Kidney (tissue), 14 donors: ENCODE results near the gene IL9. TPM values are rescaled to one million over a fixed set of nuclear protein-coding genes. Genes with fewer than 3 reads are reported as not detected.

Experiments used
- DNase-seq, 5 donors: peaks; one replicate each; pipeline ENCODE4 v3.0.0-alpha.2; 2013 to 2020
- FAIRE-seq: peaks from 2 replicates; lab custom pipeline; 2012; peaks lifted over from hg19 to GRCh38; lab: Jason Lieb, UNC
- H3K27ac ChIP-seq, 2 donors: one replicate each; pipeline ENCODE4 v1.7.0; 2013; ENCODE audit warnings: low read depth in 2 of 2, low read length in 2 of 2, inconsistent platforms in 1 of 2
- H3K27me3 ChIP-seq: one replicate; pipeline ENCODE4 v1.7.1; 2013; ENCODE audit warnings: low read length, inconsistent platforms; ENCODE audit not compliant: control insufficient read depth, insufficient read depth
- H3K36me3 ChIP-seq, 3 donors: one replicate each; pipeline versions ENCODE4 v1.7.0 to v1.7.1; 2013; ENCODE audit warnings: low read length in 3 of 3, control low read depth in 1 of 3, inconsistent platforms in 1 of 3; ENCODE audit not compliant: insufficient read depth in 3 of 3, control insufficient read depth in 2 of 3
- H3K4me1 ChIP-seq, 3 donors: one replicate each; pipeline versions ENCODE4 v1.7.0 to v1.7.1; 2013; ENCODE audit warnings: low read length in 3 of 3, inconsistent platforms in 1 of 3, low read depth in 1 of 3; ENCODE audit not compliant: control insufficient read depth in 2 of 3, insufficient read depth in 2 of 3
- H3K4me3 ChIP-seq, 3 donors: one replicate each; pipeline versions ENCODE4 v1.7.0 to v1.8.1; 2013; ENCODE audit warnings: low read length in 3 of 3, control low read depth in 1 of 3, inconsistent platforms in 1 of 3
- H3K9ac ChIP-seq, 3 donors: one replicate each; pipeline versions ENCODE4 v1.7.0 to v1.7.1; 2013; ENCODE audit warnings: low read length in 3 of 3, control low read depth in 1 of 3, inconsistent platforms in 1 of 3
- H3K9me3 ChIP-seq, 3 donors: one replicate each; pipeline versions ENCODE4 v1.7.0 to v1.7.1; 2013; ENCODE audit warnings: low read length in 3 of 3, control low read depth in 1 of 3, inconsistent platforms in 1 of 3; ENCODE audit not compliant: control insufficient read depth in 2 of 3, insufficient read depth in 1 of 3
- intact Hi-C: fragments of 100-400 bp; cut with DNase I; formaldehyde crosslinking; loops from one replicate; pipeline ENCODE4 v1.11.1; 2022
- polyA plus RNA-seq: library from polyadenylated mRNA; stranded (reverse); fragments of 350-450 nt; fragmentation: Illumina TruSeq; extraction: RNeasy Lipid Tissue Mini Kit (QIAGEN cat#74804); gene quantifications from one replicate; pipeline ENCODE4 v1.2.3, GENCODE V29; 2014; ENCODE audit warnings: low read depth, low replicate concordance; ENCODE audit not compliant: insufficient read depth
- total RNA-seq: library from RNA; stranded (reverse); fragmentation: NEBNext Ultra II Directional; extraction: Animal tissue kit (Norgen Biotek cat#: 25700); gene quantifications from one replicate; pipeline ENCODE4 v1.2.1, GENCODE V29; 2021
- TF ChIP-seq, protein P1 (sequence below): IDR thresholded peaks from 3 replicates; pipeline ENCODE4 v1.5.1; 2012; ENCODE audit warnings: mild to moderate bottlenecking, moderate library complexity, borderline replicate concordance; ENCODE audit not compliant: insufficient read depth; ENCODE audit errors: extremely low read depth
- donor health status: control.
- donor health status: control.
- donor health status: control.
- donor health status: control.
- donor health status: control.
- donor health status: DM: yes; HTN: yes; CAD: no.
- donor health status: Normal renal cell carcinoma (clear cell type).

The IL9 gene
- total and polyA plus RNA-seq, 2 donors from 2014 or later, result not detected

DNA sequence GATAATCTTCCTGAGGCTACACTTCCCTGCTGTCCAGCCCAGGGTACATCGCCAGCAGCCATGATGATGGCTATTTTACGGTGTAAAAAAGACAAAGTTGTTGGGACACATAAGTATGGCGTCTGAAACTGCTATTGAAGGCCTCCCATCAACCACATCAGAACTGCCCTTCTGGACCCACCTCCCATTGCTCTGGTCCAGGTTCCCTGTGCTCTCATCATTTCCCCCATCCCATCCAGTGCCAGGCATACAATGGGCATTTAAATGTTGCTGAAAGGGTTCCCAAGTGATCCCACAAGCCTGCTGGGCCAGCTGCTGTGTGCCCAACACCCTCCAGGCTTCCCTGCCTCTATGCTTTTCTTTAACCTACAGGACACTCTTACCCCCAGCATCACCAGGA is 10.6 kb downstream of the IL9 start:
- H3K9me3 ChIP-seq, result no peaks in the 10 kb centered on the region
- intact Hi-C loops, result no loop called here

DNA sequence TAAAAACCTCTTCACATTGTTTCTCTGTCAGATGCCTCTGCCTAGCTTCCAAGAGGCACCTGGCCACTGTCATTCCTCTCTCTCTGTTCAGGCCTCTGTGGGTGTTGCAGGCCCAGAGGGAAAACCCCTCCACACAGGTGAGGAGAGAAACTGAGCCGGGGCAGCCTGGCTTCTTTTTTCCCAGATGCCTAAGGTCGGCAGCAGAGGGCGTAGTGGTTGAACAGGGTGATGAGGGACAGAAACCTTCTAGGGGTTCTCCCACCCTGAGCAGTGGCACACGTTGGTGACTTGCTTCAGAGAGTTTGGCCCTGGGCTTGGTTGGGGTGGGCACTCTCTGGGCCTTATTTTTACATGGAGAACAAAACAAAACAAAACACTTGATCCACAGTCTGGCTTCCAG is 12.2 kb downstream of the IL9 start:
- Histone ChIP-seq H3K27ac (no peak overlapping the region), H3K27me3 (no peaks in the 10 kb centered on the region), H3K9me3 (no peaks in the 10 kb centered on the region), H3K4me3 (no peak overlapping the region), H3K9ac (no peak overlapping the region), H3K36me3 (no peaks in the 10 kb centered on the region), H3K4me1 (peaks cover 0 to 11% (median 8%) of the 10 kb centered on the region in 3 donors)
- no peak for DNase-seq
- FAIRE-seq, result no peak
- intact Hi-C loops, result no loop called here
- TF ChIP-seq, protein P1, sequence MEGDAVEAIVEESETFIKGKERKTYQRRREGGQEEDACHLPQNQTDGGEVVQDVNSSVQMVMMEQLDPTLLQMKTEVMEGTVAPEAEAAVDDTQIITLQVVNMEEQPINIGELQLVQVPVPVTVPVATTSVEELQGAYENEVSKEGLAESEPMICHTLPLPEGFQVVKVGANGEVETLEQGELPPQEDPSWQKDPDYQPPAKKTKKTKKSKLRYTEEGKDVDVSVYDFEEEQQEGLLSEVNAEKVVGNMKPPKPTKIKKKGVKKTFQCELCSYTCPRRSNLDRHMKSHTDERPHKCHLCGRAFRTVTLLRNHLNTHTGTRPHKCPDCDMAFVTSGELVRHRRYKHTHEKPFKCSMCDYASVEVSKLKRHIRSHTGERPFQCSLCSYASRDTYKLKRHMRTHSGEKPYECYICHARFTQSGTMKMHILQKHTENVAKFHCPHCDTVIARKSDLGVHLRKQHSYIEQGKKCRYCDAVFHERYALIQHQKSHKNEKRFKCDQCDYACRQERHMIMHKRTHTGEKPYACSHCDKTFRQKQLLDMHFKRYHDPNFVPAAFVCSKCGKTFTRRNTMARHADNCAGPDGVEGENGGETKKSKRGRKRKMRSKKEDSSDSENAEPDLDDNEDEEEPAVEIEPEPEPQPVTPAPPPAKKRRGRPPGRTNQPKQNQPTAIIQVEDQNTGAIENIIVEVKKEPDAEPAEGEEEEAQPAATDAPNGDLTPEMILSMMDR, result no peak

More for the DNA sequence above, 10.6 kb downstream of the IL9 start:
- TF ChIP-seq, protein P1, result no peak
- Histone ChIP-seq H3K4me1 (peaks cover 0 to 6% (median 5%) of the 10 kb centered on the region in 3 donors), H3K27ac (no peak overlapping the region), H3K27me3 (no peaks in the 10 kb centered on the region), H3K9ac (no peak overlapping the region), H3K36me3 (no peaks in the 10 kb centered on the region), H3K4me3 (no peak overlapping the region)
- FAIRE-seq, result no peak
- DNase-seq, result no peak

DNA sequence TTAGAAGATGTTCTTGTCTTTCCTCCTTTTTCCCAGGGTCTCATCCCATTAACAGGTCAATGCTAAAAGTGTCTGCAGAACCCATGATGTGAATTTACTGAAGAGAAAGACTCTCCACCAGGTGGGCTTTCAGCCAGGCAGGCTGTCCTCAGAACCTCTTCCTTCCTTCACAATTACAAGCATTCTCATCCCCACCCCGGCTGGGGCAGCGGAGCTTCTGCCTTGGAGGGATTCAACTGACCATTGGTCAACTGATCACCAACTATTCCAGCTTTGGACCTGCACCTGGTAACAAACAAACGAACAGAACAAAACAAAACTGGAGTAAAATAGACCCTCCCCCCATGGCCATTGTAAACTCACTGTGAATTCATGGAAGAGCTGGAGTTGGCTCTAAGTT is 12.6 kb downstream of the IL9 start:
- H3K4me1 ChIP-seq, result peaks cover 0 to 13% (median 8%) of the 10 kb centered on the region in 3 donors
- H3K27ac ChIP-seq, result no peak overlapping the region
- H3K9ac ChIP-seq, result no peak overlapping the region
- no peak overlapping the region for H3K4me3 ChIP-seq
- H3K27me3 ChIP-seq, result no peaks in the 10 kb centered on the region
- DNase-seq, result no peak
- intact Hi-C loops, result no loop called here
- FAIRE-seq, result no peak
- TF ChIP-seq, protein P1, result no peak
- no peaks in the 10 kb centered on the region for H3K36me3 ChIP-seq
- H3K9me3 ChIP-seq, result no peaks in the 10 kb centered on the region

DNA sequence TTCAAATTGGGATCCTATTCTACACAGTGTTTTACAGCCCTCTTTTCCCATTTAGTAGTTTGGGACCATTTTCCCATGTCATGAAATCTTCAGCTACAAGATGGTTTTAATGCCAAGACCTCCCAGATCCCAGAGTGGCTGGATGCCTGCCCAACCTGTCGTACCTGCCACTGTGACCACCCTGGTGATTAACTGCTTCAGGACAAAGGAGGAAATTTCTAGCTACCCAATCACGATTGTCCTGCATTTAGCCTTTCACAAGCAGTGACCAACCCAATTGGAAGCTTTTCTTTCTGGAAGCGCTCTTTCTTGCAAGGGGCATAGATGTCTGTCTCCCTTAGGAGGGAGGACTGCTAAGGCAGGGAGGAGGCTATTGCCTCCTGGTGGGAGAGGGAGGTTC is 13.8 kb downstream of the IL9 start:
- TF ChIP-seq, protein P1, result no peak
- peaks cover 0 to 25% (median 17%) of the 10 kb centered on the region in 3 donors for H3K4me1 ChIP-seq
- no peaks in the 10 kb centered on the region for H3K9me3 ChIP-seq
- FAIRE-seq (no peak), DNase-seq (no peak)
- H3K27ac ChIP-seq, result no peak overlapping the region
- no peaks in the 10 kb centered on the region for H3K36me3 ChIP-seq
- no peak overlapping the region for H3K9ac ChIP-seq
- no peak overlapping the region for H3K4me3 ChIP-seq
- H3K27me3 ChIP-seq, result no peaks in the 10 kb centered on the region
- intact Hi-C loops, result no loop called here
